Dedifferentiated amniotic fluid mesenchymal stem cell (primary cell): ENCODE results near the gene RRP36.
"Not testable (repeated sequence)": the region's sequence is repeated elsewhere in the genome, so short reads cannot be mapped to it uniquely, and the experiment has no call there.

ENCODE experiments used
- DNase-seq: peaks from one replicate; pipeline ENCODE4 v3.0.0-alpha.2; 2016; ENCODE audit errors: extremely low spot score

RRP36 gene

GRCh38 chr6:43037706-43038105 is 16.3 kb downstream of the RRP36 start:
- DNase-seq: no peak

DNA sequence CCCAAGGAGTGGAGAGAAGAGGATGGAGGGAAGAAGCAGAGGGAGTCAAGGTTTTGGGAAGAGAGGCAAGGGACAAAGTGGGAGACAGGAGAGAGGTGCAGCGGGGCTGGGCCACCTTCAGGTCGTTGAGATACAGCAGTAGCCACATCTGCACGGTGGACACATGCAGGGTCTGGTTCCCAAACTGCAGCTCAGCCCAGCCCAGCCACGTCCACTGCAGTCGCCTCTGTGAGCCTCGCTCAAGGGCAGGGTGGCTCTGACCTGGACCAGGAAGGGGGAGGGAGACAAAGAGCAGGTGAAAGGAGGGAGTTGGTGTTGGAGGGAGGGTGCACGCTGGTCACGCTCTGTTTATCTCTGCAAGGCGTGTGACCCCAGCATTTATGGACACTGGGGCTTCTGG is 17.3 kb downstream of the RRP36 start:
- DNase-seq: no peak

DNA sequence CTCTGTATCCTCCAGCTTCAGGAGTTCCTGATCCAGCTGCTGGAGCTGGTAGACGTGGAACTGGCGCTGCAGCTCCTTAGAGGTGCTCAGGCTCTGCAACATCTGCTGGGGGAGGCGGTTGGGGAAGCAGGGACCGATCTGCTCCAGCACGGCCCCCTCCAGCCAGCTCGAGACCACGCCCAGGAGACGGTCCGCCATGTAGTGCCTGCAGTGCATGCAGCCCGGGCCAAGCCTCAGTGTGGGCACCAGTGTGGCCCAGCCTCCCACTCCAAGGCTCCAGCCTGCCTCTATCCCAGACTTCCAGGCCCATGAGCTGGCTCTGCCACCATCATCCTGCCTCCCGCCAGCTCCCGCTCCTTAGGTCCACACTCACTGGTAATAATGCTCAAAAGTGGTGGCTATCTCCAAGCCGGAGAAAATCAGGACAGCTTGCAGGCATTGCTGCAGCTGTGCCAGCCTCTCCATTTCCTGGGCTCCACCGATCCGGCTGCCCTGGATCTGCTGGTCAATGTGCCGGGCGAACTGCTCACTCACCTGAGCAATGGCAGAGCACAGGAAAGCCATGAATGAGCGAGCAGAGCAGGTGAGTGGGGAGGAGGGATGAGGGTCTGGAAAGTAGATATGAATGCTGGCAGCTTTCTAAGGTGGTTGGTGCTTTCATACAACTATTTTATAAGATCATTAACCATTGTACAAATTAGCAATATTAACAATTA is 19.3 kb downstream of the RRP36 start:
- DNase-seq: no peak

GRCh38 chr6:43041475-43041874 is 20.1 kb downstream of the RRP36 start:
- not testable (repeated sequence) for DNase-seq

DNA sequence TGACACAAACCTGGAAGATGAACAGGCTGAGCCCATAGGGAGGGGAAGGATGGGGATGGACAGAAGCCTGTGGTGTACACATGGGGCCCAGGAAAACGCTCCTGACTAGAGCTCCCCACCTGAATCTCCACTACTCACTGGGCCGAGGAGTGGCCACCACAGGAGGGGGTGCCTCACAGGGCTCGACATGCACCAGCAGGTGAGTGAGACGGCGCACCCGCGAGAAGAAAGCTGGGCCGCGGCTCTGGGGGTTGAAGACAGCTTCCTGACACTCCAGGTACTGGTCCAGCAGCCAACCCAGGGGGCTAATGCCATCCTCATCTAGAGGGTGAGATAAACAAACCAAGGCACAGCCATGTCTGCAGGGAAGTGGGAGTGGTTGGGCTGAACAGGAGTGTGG is 21.9 kb downstream of the RRP36 start:
- no peak for DNase-seq

DNA sequence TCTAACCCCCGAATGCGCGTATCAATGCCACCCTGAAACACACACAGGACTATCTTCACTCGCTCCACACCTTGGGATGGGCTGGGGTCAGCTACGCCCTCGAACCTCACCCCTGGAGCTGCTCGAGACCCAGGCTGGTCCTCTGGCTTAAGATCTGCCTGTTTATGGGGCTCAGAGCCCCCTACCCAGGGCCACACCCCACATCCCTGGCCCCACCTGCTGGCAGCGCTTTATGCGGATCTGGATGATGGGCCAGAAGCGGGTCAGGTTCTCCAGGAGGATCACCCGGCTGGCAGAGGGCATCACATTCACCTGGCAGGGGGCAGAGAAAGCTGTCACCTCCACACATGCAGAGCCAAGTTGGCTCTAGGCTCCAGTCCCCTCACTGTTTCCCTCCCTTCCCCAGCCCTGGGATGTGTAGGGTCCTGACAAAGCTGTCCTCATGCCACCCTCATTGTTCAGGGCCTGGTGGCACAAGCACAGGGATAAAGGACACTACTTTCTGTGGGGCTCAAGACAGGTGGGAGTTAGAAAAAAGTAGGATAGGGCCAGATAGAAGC is 24.0 kb downstream of the RRP36 start:
- DNase-seq: no peak

- DNase-seq: no peak
Measured at GRCh38 chr6:43047998-43048397, 26.6 kb downstream of the RRP36 start.

GRCh38 chr6:43050981-43051380 is 29.6 kb downstream of the RRP36 start:
- DNase-seq: no peak

DNA sequence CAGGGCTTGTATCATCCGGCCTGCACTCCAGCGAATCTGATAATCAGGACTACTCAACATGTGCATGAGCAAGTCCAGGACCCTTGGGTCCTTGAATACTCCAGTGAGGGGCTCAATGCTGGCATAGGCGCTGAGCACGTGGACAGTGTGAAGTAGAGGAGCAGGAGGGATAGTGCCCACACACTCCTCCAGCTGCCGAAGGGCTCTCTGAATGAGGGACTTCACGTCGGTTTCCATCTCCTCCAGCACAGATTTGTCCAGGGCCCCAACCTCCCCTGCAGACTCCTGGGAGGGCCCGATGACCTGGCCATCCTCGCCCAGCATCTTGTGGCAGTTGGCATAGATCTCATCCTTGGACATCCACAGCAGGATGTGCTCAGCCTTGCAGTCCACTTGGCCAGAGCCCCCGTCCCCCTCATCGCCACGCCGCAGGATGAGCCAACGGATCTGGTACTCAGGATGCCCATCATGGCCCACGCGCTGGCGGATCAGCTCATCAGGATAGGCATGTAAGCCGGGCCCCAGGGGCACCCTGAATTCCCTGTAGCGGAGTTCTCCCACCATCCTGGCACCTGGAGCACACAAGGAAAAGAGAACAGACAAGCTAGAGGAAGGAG is 30.9 kb downstream of the RRP36 start:
- DNase-seq: no peak

GRCh38 chr6:43052842-43053544 is 31.6 kb downstream of the RRP36 start:
- no peak for DNase-seq

- peak; percentile 94 for DNase-seq
Measured at GRCh38 chr6:43053545-43054205, 32.3 kb downstream of the RRP36 start, which contains the start of gene CUL7. CUL7 (minus strand) TSS chr6:43053851; CDS start chr6:43052788, 1,063 bp downstream.

DNA sequence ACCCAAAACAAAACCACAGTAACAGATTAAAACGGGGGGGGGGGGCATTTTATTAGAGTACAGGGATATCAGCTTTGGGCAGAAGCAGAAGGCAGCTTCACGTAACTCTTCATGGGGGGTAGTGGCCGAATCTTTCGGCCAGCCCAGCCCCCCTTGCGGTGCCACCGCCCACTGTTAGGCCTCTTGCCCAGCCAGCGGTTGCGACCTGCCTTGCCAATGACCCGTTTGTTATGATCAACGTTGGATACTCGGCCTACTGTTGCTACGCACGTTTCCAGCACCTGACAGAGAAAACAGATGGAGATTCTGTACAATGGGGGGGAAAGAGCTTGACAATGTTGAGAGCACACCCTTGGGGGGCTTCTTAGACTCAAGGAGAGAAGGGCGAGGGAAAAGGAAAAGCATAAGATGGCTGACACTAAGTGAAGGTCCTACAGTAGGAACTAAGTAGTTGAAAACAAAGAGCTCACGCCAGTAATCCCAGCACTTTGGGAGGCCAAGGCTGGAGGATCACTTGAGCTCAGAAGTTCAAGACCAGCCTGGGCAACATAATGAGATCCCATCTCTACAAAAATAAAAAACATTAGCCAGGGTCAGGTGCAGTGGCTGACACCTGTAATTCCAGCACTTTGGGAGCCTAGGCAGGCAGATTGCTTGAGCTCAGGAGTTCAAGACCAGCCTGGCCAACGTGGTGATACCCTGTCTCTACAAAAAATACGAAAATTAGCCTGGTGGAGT is 33.0 kb downstream of the RRP36 start:
- DNase-seq: no peak

- no peak for DNase-seq
Measured at GRCh38 chr6:43055966-43056365, 34.5 kb downstream of the RRP36 start.

- DNase-seq: no peak
Measured at GRCh38 chr6:43058531-43058930, 37.1 kb downstream of the RRP36 start.

GRCh38 chr6:43059168-43060033 is 38.0 kb downstream of the RRP36 start, which contains the start of the genes KLC4 and MRPL2:
KLC4 (plus strand) TSS chr6:43059631; CDS start chr6:43061336, 1,705 bp downstream.
MRPL2 (minus strand) TSS chr6:43059434; CDS start chr6:43059381, 53 bp downstream.
- peak; percentile 99 for DNase-seq

- no peak for DNase-seq
Measured at GRCh38 chr6:43060034-43060754, 38.8 kb downstream of the RRP36 start.

DNA sequence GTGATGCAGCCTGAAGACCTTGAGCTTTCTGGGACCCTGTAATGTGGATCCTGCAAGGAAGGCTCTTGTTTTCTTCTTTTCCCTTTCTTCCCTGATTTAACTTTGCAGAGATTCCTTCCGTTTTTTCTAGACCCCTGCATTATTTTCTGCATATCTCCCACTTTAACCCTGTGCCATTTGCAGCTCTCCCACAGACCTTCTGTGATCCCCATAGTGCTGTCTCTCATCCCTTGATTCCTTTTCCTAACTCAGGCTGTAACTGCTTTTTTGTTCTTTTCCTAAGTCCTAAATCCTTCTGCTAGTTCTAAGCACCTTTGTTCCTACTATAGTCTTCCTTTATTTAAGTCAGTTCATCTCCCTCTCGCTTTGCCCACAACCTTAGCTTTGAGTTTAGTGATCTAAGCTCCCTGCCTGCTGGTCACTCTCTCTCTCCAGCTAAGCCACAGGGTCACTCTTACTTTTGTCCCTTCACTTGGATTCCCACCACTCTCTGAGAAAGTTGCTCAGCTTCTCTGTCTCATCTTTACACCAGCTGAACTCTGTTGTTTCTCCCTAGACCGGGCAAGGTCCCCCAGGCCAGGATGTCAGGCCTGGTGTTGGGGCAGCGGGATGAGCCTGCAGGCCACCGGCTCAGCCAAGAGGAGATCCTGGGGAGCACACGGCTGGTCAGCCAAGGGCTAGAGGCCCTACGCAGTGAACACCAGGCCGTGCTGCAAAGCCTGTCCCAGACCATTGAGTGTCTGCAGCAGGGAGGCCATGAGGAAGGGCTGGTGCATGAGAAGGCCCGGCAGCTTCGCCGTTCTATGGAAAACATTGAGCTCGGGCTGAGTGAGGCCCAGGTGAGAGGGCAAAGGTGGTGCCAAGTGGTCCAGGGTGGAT is 39.6 kb downstream of the RRP36 start:
- no peak for DNase-seq

- no peak for DNase-seq
Measured at GRCh38 chr6:43061861-43062260, 40.4 kb downstream of the RRP36 start.
